ENCODE data around the gene ZC3HAV1. TPM values are rescaled to one million over a fixed set of nuclear protein-coding genes. Genes with fewer than 3 reads are reported as not detected.

The ZC3HAV1 gene
- total RNA-seq, 1 donor from 2014 or later = 8.0 TPM

Other genes starting within 250 kb of the ZC3HAV1 start
- 1.8 TPM for gene KIAA1549, start 128.3 kb downstream of the ZC3HAV1 start, total RNA-seq
- gene ZC3HAV1L, start 73.7 kb downstream of the ZC3HAV1 start, total RNA-seq = 4.0 TPM
- 13.0 TPM for gene UBN2, start 121.5 kb upstream of the ZC3HAV1 start, total RNA-seq
- gene FMC1, start 231.6 kb upstream of the ZC3HAV1 start, total RNA-seq = 41.8 TPM

All from Right ventricle myocardium inferior (tissue), 1 donor.